HEK293 (cell line): Measurements from ENCODE around the gene MVP.
A peak's percentile ranks its signal among the peaks of the same experiment; 100 is the strongest.

ENCODE experiments used
- CTCF ChIA-PET: fragments of 350-600 bp; formaldehyde crosslinking; extraction: SDS; loops from one replicate; lab custom pipeline; 2021; ENCODE audit warnings: antibody characterized with exemption; lab: Yijun Ruan, JAX
- POLR2A ChIA-PET: fragments of 300-600 bp; formaldehyde crosslinking; extraction: SDS; loops from one replicate; lab custom pipeline; 2020; ENCODE audit warnings: antibody characterized with exemption, inconsistent platforms; lab: Yijun Ruan, JAX
- H3K27ac ChIP-seq: fragments of 200-500 bp; sonication (Bioruptor generic); 2 replicates; pipeline ENCODE4 v1.5.1; 2014; ENCODE audit warnings: low read depth, low read length, control low read depth, inconsistent platforms; ENCODE audit errors: extremely low read depth
- H3K36me3 ChIP-seq, 2 experiments: fragments of 200-500 bp in 1 of 2; sonication (Bioruptor generic) in 1 of 2; 1 replicate in 1 of 2; 2 replicates in 1 of 2; pipeline ENCODE4 v1.5.1; 2014 to 2017; ENCODE audit warnings: inconsistent platforms in 2 of 2, low read length in 2 of 2; ENCODE audit not compliant: control insufficient read depth in 2 of 2, insufficient read depth in 1 of 2
- H3K4me1 ChIP-seq: fragments of 200-500 bp; sonication (Bioruptor generic); 2 replicates; pipeline ENCODE4 v1.5.1; 2014; ENCODE audit warnings: mild to moderate bottlenecking, low read length, inconsistent platforms; ENCODE audit not compliant: control insufficient read depth, insufficient read depth
- H3K4me3 ChIP-seq: 2 replicates; pipeline ENCODE4 v1.5.1; 2011; ENCODE audit warnings: low read depth, mild to moderate bottlenecking, control low read depth, low read length, moderate library complexity
- H3K9me3 ChIP-seq: fragments of 200-500 bp; sonication (Bioruptor generic); 2 replicates; pipeline ENCODE4 v1.5.1; 2014; ENCODE audit warnings: low read depth, low read length, inconsistent platforms; ENCODE audit not compliant: control insufficient read depth, insufficient read depth
- GLIS1 ChIP-seq: fragments of 450-650 bp; formaldehyde crosslinking; IDR thresholded peaks from 2 replicates; pipeline ENCODE4 v1.5.1; 2016; ENCODE audit warnings: missing biosample characterization, missing genetic modification characterization
- MZF1 ChIP-seq: fragments of 450-650 bp; formaldehyde crosslinking; IDR thresholded peaks from 2 replicates; pipeline ENCODE4 v1.5.1; 2017; ENCODE audit warnings: missing biosample characterization, missing genetic modification characterization, borderline replicate concordance
- SP7 ChIP-seq: fragments of 450-650 bp; formaldehyde crosslinking; IDR thresholded peaks from 2 replicates; pipeline ENCODE4 v1.5.1; 2016; ENCODE audit warnings: missing biosample characterization, missing genetic modification characterization
- ZBTB49 ChIP-seq: fragments of 450-650 bp; formaldehyde crosslinking; IDR thresholded peaks from 2 replicates; pipeline ENCODE4 v1.5.1; 2016; ENCODE audit warnings: missing biosample characterization, missing genetic modification characterization, low read depth
- ZNF133 ChIP-seq: fragments of 450-650 bp; formaldehyde crosslinking; IDR thresholded peaks from 2 replicates; pipeline ENCODE4 v1.5.1; 2016; ENCODE audit warnings: missing biosample characterization, missing genetic modification characterization
- ZNF16 ChIP-seq: fragments of 450-650 bp; formaldehyde crosslinking; IDR thresholded peaks from 2 replicates; pipeline ENCODE4 v1.5.1; 2016; ENCODE audit warnings: low read depth, missing biosample characterization, missing genetic modification characterization
- ZNF426 ChIP-seq: fragments of 450-650 bp; formaldehyde crosslinking; IDR thresholded peaks from 2 replicates; pipeline ENCODE4 v1.5.1; 2017; ENCODE audit warnings: missing biosample characterization, missing genetic modification characterization, mild to moderate bottlenecking, inconsistent platforms, moderate library complexity
- ZNF449 ChIP-seq: fragments of 450-650 bp; formaldehyde crosslinking; IDR thresholded peaks from 2 replicates; pipeline ENCODE4 v1.5.1; 2017; ENCODE audit warnings: missing biosample characterization, mild to moderate bottlenecking, missing genetic modification characterization, moderate library complexity
- ZNF529 ChIP-seq: fragments of 450-650 bp; formaldehyde crosslinking; IDR thresholded peaks from 2 replicates; pipeline ENCODE4 v1.5.1; 2017; ENCODE audit warnings: missing genetic modification characterization, missing biosample characterization; ENCODE audit not compliant: insufficient replicate concordance
- ZNF549 ChIP-seq: fragments of 450-650 bp; IDR thresholded peaks from 2 replicates; pipeline ENCODE4 v1.5.1; 2018; ENCODE audit warnings: missing biosample characterization, missing genetic modification characterization, mild to moderate bottlenecking, inconsistent platforms, moderate library complexity
- ZNF560 ChIP-seq: fragments of 450-650 bp; formaldehyde crosslinking; IDR thresholded peaks from 2 replicates; pipeline ENCODE4 v1.5.1; 2017; ENCODE audit warnings: missing biosample characterization, missing genetic modification characterization, borderline replicate concordance
- ZNF600 ChIP-seq: fragments of 450-650 bp; formaldehyde crosslinking; IDR thresholded peaks from 2 replicates; pipeline ENCODE4 v1.5.1; 2016; ENCODE audit warnings: missing biosample characterization, missing genetic modification characterization
- ZNF624 ChIP-seq: fragments of 450-650 bp; formaldehyde crosslinking; IDR thresholded peaks from 2 replicates; pipeline ENCODE4 v1.5.1; 2017; ENCODE audit warnings: missing biosample characterization, missing genetic modification characterization
- ZNF658 ChIP-seq: fragments of 450-650 bp; formaldehyde crosslinking; IDR thresholded peaks from 2 replicates; pipeline ENCODE4; 2016; ENCODE audit warnings: missing biosample characterization, missing genetic modification characterization
- ZNF747 ChIP-seq: fragments of 450-650 bp; formaldehyde crosslinking; IDR thresholded peaks from 2 replicates; pipeline ENCODE4 v1.5.1; 2016; ENCODE audit warnings: missing biosample characterization, missing genetic modification characterization
- ZNF76 ChIP-seq: fragments of 450-650 bp; formaldehyde crosslinking; IDR thresholded peaks from 2 replicates; pipeline ENCODE4; 2016; ENCODE audit warnings: low read depth, missing biosample characterization, missing genetic modification characterization, borderline replicate concordance
- ZNF777 ChIP-seq: fragments of 450-650 bp; formaldehyde crosslinking; IDR thresholded peaks from 2 replicates; pipeline ENCODE4 v1.5.1; 2017; ENCODE audit warnings: missing biosample characterization, missing genetic modification characterization, borderline replicate concordance
- ZNF785 ChIP-seq: fragments of 450-650 bp; formaldehyde crosslinking; IDR thresholded peaks from 2 replicates; pipeline ENCODE4 v1.5.1; 2016; ENCODE audit warnings: missing biosample characterization, missing genetic modification characterization
- TF ChIP-seq, protein P1 (sequence below): fragments of 450-650 bp; formaldehyde crosslinking; IDR thresholded peaks from 2 replicates; pipeline ENCODE4 v1.5.1; 2016; ENCODE audit warnings: missing biosample characterization, missing genetic modification characterization
- TF ChIP-seq, protein P2 (sequence below): fragments of 450-650 bp; formaldehyde crosslinking; IDR thresholded peaks from 2 replicates; pipeline ENCODE4 v1.5.1; 2016; ENCODE audit warnings: missing biosample characterization, missing genetic modification characterization
- TF ChIP-seq, protein P3 (sequence below): fragments of 450-650 bp; formaldehyde crosslinking; IDR thresholded peaks from 2 replicates; pipeline ENCODE4 v1.5.1; 2016; ENCODE audit warnings: missing biosample characterization, missing genetic modification characterization

MVP gene

DNA sequence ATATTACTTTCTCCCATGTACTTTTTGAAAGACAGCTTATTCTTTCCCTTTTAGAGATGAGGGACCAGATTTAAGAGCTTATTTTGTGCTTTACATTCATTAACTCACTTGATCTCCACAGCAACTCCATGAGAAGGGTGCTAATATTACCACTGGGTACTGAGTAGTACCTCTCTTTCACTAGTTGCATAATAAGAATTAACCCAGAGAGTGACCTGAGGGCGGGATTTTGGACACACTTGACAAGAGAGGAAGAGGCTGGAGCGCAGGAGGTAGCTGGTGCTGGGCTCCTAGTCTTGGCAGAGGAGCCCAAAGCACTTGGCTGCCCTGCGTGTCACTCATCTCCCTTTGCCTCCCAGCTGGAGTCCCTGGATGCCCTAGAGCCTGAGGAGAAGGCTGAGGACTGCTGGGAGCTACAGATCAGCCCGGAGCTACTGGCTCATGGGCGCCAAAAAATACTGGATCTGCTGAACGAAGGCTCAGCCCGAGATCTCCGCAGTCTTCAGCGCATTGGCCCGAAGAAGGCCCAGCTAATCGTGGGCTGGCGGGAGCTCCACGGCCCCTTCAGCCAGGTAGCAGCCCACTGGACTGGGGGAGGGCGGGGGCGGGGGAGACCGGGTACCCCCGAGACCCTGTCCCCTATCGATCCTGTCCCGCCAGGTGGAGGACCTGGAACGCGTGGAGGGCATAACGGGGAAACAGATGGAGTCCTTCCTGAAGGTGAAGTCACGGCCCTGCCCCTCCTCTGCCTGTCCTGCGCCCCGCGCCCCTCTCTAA is 15.6 kb upstream of the MVP start (continued):
- TF ChIP-seq ZNF76 (tag by site-specific recombination) (peak; percentile 78; the same call in 1 of the 2 replicates), ZNF777 (tag by site-specific recombination) (0 out of 2 replicates have a peak, but pooled peaks have one; percentile 42)
- TF ChIP-seq, protein P1, sequence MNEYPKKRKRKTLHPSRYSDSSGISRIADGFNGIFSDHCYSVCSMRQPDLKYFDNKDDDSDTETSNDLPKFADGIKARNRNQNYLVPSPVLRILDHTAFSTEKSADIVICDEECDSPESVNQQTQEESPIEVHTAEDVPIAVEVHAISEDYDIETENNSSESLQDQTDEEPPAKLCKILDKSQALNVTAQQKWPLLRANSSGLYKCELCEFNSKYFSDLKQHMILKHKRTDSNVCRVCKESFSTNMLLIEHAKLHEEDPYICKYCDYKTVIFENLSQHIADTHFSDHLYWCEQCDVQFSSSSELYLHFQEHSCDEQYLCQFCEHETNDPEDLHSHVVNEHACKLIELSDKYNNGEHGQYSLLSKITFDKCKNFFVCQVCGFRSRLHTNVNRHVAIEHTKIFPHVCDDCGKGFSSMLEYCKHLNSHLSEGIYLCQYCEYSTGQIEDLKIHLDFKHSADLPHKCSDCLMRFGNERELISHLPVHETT (tag by site-specific recombination), result no peak
- TF ChIP-seq, all 188 proteins: peak for 16

DNA sequence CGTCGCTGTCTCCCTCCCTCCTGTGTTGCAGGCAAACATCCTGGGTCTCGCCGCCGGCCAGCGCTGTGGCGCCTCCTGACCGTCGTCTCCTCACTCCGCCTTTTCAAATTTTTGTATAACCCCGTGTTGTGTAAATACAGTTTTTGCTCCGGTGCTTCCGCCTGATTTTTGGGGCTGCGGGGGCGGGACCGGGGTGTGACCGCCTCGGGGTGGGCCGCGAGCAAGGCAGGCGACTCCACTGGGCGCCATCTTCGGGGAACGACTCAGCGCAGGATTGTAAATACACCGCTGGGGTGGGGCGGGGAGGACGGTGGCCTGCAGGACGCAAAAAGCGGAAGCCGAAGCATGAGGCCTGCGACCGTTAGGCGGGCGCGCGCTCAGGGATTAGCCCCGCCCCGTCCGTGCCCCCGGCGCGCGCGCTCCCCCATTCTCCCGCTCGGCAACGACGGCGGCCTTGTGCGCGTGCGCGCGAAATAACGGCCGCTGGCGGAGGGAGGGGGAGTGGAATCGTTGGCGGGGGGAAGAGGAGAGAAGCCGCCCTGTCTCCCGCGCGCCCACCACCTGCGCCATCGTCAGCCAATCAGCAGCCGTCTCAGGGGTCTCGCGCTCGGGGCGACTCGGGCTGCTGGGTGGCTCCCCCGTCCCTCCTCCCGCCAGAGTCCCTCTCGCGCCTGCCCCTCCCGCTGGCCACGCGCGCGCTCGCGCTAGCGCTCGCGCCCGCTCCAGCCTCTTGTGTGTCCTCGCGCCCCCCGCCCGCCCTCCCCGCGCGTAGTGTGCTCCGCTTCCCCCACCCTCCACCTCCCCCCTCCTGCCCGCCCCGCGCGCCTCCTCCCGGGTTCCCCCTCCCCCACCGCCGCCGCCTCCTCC is 14.8 kb upstream of the MVP start:
- Histone ChIP-seq H3K36me3 (peaks cover 7 to 70% of the 10 kb centered on the region in 2 experiments; a peak in 2 of 3 replicates), H3K4me3 (peak overlapping the region; percentile 53), H3K27ac (peak overlapping the region; percentile 100), H3K4me1 (peaks cover 12% of the 10 kb centered on the region), H3K9me3 (no peaks in the 10 kb centered on the region)
- POLR2A ChIA-PET, result interaction anchor here (0.6 to 4.0 kb wide), 18 partner anchors 9 to 1228 kb away, joined by 3 to 106 read pairs (median 4); partner anchors contain the start of genes ALDOA, HIRIP3, KCTD13 and KIF22
- CTCF ChIA-PET, result interaction anchor here (1.7 to 2.8 kb wide), 2 partner anchors 10 to 43 kb away, joined by 4 to 16 read pairs; partner anchors contain the start of gene PAGR1
- TF ChIP-seq ZNF624 (tag by site-specific recombination) (no peak), ZNF133 (no peak), GLIS1 (tag by site-specific recombination) (peak; percentile 78), ZNF449 (tag by site-specific recombination) (peak; percentile 62; the same call in 1 of the 2 replicates), ZNF529 (no peak), ZNF549 (tag by site-specific recombination) (no peak), ZBTB49 (tag by site-specific recombination) (no peak), ZNF560 (tag by site-specific recombination) (no peak), SP7 (tag by site-specific recombination) (peak; percentile 95), ZNF600 (tag by site-specific recombination) (0 out of 2 replicates have a peak, but pooled peaks have one; percentile 70), ZNF426 (tag by site-specific recombination) (no peak), ZNF747 (no peak), ZNF658 (tag by site-specific recombination) (no peak), ZNF785 (tag by site-specific recombination) (peak; percentile 76), ZNF16 (tag by site-specific recombination) (no peak), MZF1 (peak; percentile 62)
- TF ChIP-seq, protein P1 (tag by site-specific recombination), result peak; percentile 96
- TF ChIP-seq, protein P2, sequence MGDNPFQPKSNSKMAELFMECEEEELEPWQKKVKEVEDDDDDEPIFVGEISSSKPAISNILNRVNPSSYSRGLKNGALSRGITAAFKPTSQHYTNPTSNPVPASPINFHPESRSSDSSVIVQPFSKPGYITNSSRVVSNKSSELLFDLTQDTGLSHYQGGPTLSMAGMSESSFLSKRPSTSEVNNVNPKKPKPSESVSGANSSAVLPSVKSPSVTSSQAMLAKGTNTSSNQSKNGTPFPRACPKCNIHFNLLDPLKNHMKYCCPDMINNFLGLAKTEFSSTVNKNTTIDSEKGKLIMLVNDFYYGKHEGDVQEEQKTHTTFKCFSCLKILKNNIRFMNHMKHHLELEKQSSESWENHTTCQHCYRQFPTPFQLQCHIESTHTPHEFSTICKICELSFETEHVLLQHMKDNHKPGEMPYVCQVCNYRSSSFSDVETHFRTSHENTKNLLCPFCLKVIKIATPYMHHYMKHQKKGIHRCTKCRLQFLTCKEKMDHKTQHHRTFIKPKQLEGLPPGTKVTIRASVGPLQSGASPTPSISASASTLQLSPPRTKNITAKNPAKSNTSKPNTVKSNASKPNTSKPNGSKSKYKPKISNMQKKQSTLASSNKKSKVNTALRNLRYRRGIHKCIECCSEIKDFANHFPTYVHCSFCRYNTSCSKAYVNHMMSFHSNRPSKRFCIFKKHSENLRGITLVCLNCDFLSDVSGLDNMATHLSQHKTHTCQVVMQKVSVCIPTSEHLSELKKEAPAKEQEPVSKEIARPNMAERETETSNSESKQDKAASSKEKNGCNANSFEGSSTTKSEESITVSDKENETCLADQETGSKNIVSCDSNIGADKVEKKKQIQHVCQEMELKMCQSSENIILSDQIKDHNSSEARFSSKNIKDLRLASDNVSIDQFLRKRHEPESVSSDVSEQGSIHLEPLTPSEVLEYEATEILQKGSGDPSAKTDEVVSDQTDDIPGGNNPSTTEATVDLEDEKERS, result no peak
- TF ChIP-seq, protein P3, sequence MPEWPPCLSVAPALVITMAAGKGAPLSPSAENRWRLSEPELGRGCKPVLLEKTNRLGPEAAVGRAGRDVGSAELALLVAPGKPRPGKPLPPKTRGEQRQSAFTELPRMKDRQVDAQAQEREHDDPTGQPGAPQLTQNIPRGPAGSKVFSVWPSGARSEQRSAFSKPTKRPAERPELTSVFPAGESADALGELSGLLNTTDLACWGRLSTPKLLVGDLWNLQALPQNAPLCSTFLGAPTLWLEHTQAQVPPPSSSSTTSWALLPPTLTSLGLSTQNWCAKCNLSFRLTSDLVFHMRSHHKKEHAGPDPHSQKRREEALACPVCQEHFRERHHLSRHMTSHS (tag by site-specific recombination), result no peak
